ENCODE measurements around the gene COL12A1. TPM values are rescaled to one million over a fixed set of nuclear protein-coding genes. Genes with fewer than 3 reads are reported as not detected.

COL12A1 gene
- total and polyA plus RNA-seq, 2 of the 13 experiments (the other 11 are each of a cell fraction or from before 2014, with no cell fraction given): 0.02 TPM; not detected in 1

GRCh38 chr6:75249837-75250236, 44.0 kb upstream of the COL12A1 start:
- POLR2A ChIA-PET: no interaction called here
- H3K27ac ChIP-seq (ENCODE audit: extremely low read length, insufficient read depth, low read length): no peak overlapping the region
- H3K36me3 ChIP-seq (replicated peaks in 1 of 2; ENCODE audit: control insufficient read depth in 1 of 2, insufficient read depth in 2 of 2, low read length in 2 of 2): peaks cover under 1 to 1% of the 10 kb centered on the region in 2 experiments; a peak in 1 of 5 replicates
- H3K4me1 ChIP-seq (ENCODE audit: insufficient read depth, low read length): peaks cover 2% of the 10 kb centered on the region; the same call in 1 of the 2 replicates
- no peak overlapping the region for H3K9ac ChIP-seq (ENCODE audit: insufficient read depth, low read depth, low read length)
- no peak for FAIRE-seq
- no peaks in the 10 kb centered on the region for H3K79me2 ChIP-seq (ENCODE audit: insufficient read depth, low read length)
- CTCF ChIA-PET (ENCODE audit: low intra/inter-chr PET ratio, low total read pairs): no interaction called here
- no peak for ATAC-seq
- TF ChIP-seq ZNF687 (CRISPR knock-in tag; IDR thresholded peaks at IDR 0.05) (no peak), ZNF235 (CRISPR knock-in tag; IDR thresholded peaks at IDR 0.05; ENCODE audit: borderline replicate concordance) (no peak), ZNF362 (CRISPR knock-in tag; IDR thresholded peaks at IDR 0.05; ENCODE audit: borderline replicate concordance) (no peak), DRAP1 (CRISPR knock-in tag; IDR thresholded peaks at IDR 0.05) (no peak)
- H2AFZ ChIP-seq (ENCODE audit: low read length): no peak overlapping the region
- no peaks in the 10 kb centered on the region for H4K20me1 ChIP-seq (ENCODE audit: insufficient read depth, low read length)
- H3K4me3 ChIP-seq (replicated peaks in 1 of 3; ENCODE audit: insufficient read depth in 1 of 3, low read depth in 2 of 3, low read length in 3 of 3): no peak overlapping the region
- H3K4me2 ChIP-seq (ENCODE audit: low read depth, low read length): no peak overlapping the region
- in situ Hi-C loops (cut with HindIII; ENCODE audit: extremely low pct_ligation_motif_present, low pct_unique_long_range_greater_than_20kb): no loop called here
- intact Hi-C loops (cut with micrococcal nuclease; ENCODE audit: unreplicated experiment): no loop called here
- no TSS peak for BruUV-seq (replicated peaks)
- H3K27me3 ChIP-seq (ENCODE audit: control insufficient read depth in 1 of 2, insufficient read depth in 2 of 2, low read length in 2 of 2): no peaks in the 10 kb centered on the region
- DNase-seq (ENCODE audit: low spot score): no peak
- H3K9me3 ChIP-seq (ENCODE audit: low read length): no peaks in the 10 kb centered on the region
